HG03520 (cell line): ENCODE results near the gene CNOT6.
A peak's percentile ranks its signal among the peaks of the same experiment; 100 is the strongest.
"Not testable (repeated sequence)": the region's sequence is repeated elsewhere in the genome, so short reads cannot be mapped to it uniquely, and the experiment has no call there.

Experiments used
- ATAC-seq: cut with Tn5 transposase; IDR thresholded peaks from one replicate; pipeline ENCODE4 v1.9.1; 2021; ENCODE audit warnings: mild to moderate bottlenecking, moderate library complexity; ENCODE audit not compliant: unreplicated experiment

The CNOT6 gene

DNA sequence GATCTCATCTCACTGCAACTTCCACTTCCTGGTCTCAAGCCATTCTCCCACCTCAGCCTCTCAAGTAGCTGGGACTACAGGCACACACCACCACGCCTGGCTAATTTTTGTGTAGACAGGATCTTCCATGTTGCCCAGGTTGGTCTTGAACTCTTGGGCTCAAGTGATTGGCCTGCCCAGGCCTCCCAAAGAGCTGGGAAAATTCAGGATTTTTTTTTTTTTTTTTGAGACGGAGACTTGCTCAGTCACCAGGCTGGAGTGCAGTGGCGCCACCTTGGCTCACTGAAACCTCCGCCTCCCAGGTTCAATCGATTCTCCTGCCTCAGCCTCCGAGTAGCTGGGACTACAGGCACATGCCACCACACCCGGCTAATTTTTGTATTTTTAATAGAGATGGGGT, 21.8 kb downstream of the CNOT6 start:
- ATAC-seq: not testable (repeated sequence)

DNA sequence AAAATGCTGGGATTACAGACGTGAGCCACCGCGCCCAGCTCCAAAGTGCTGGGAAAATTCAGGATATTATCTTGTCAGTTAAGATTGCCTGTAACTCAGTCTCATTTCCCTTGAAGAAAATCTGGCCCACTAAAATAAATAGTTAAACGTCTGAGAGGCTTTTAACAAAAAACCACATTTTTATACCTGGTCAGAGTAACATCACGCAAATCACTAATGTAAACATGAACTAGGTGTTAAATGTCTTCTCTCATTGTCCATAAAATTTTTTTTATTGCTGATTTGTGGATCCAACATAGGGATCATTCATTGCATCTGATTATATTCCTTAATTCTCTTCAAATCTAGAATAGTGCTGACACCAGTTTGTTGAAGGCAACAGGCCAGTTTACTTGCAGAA, 22.3 kb downstream of the CNOT6 start:
- ATAC-seq: no peak

DNA sequence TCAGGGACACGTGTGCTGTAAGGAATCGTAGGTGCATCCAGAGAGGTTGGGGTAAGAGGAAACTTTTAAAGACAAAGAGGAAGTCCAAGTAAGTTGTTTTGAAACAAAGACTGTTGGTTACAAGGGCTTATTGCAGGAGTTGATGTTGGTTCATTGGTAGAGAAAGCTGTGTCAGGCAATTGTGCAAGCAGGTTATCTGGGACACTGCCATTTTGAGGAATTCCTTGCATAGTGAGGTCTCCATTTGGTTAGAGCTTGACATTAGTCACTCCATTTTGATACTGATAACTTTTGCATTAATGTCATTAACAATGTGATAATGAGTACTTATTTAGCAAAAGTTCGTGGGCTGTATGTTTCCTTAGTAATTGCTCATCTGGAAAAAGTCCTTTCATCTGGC, 24.9 kb downstream of the CNOT6 start:
- ATAC-seq: no peak

DNA sequence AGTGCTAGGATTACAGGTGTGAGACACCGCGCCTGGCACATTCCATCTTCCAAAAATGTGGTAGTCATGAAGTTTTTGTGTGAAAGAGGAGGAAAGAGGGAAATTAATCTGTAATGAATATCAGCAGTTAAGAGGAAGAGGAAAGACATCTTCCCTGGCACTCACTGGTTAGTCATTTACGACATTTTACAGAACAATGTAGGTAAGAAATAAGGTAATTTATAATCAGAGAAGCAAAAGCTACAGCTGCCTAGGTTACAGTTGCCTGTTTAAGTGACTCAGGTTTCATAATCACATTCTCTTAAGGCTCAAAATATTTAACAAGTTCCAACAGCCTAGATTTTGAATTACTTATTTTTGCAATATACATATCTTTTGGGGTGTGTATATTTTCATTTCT, 26.9 kb downstream of the CNOT6 start:
- ATAC-seq: no peak

DNA sequence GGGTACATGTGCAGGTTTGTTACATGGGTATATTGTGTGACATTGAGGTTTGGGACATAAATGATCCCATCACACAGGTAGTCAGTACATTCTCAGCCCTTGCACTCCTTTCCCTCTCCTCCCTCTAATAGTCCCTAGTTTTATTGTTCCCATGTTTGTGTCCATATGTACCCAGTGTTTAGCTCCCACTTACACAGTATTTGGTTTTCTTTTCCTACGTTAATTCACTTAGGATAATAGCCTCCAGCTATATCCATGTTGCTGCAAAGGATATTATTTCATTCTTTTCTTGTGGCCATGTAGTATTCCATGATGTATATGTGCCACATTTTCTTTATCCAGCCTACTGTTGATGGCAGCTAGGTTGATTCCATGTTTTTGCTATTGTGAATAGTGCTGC, 27.4 kb downstream of the CNOT6 start:
- ATAC-seq: no peak

DNA sequence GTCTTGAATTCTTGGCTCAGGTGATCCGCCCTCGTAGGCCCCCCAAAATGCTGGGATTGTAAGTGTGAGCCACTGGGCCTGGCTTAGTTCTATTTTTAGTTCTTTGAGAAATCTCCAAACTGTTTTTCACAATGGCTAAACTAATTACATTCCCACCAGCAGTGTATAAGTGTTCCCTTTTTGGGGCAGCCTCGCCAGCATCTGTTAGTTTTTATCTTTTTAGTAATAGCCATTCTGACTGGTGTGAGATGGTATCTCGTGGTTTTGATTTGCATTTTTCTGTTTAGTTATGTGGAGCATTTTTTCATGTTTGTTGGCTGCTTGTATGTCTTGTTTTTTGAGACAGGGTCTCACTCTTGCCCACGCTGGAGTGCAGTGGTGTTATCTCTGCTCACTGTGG, 28.2 kb downstream of the CNOT6 start:
- no peak for ATAC-seq

DNA sequence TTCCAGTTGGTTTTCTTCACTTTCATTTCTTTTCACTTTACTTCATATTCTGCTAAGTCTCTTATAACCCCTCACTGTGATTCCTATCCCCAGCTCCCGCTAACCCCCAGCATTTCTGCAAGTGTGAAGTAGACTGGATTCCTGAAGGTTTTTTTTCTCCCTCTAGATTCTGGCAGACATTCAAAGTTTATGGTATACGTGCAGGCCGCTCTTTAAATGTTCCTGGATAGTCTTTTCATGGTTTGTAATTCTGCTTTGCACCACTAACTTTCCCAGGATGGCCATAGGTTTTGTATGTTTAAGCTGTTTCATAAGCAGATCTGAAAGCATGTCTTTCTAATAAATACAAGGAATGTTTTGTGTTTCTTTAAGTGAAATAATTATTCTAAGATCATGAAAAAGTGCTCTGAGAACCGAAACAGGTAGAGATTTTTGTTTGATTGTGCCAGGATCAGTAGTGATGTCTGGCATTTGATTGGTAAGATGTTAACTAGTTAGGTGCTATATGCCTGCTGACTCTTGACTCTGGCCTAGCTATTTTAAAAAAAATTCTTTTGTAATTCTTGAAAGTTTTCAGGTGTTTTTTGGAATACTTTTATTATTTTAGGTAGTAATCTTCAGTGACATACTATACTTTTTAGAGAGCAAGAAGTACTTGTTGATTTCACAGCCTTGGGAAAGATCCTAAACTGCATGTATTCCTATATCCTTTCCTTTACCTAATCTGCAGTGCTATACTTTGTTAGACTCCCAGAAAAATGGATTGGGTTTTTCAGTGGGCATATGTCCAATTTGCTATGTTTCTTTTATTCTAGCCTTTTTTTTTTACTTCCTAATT, 29.7 kb downstream of the CNOT6 start:
- no peak for ATAC-seq

DNA sequence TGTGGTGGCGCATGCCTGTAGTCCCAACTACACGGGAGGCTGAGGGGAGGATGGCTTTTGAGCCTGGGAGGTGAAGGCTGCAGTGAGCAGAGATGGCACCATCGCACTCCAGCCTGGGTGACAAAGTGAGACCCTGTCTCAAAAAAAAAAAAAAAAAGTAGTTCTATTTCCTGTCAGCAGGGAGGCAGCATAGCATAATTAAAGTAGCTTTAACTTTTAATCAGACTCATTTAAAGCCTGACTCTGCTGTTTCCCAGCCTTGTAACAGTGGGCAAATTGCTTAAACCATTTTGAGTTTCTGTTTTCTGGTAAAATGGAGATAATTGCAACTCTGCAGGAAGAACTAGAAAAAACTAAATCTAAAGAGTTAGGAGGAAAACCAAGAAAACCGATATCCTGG, 31.2 kb downstream of the CNOT6 start:
- ATAC-seq: no peak

DNA sequence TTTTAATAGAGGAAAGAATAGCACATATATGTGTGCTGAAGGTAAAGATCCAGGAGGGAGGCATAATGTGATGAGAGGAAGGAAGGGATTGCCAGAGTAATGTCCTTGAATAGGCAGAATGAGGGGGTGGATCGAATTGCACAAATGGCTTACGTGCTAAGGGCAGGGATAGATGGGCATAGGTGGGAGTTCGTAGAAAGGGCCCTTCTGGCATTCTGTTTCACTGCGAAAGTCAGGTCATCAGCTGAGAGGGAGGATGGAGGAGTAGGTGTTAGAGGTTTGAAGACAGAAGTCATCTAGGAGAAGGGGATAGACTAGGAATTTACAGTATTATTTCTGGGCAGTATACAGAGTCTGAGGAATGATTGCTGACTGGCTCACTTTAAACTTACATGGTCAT, 32.1 kb downstream of the CNOT6 start:
- no peak for ATAC-seq

DNA sequence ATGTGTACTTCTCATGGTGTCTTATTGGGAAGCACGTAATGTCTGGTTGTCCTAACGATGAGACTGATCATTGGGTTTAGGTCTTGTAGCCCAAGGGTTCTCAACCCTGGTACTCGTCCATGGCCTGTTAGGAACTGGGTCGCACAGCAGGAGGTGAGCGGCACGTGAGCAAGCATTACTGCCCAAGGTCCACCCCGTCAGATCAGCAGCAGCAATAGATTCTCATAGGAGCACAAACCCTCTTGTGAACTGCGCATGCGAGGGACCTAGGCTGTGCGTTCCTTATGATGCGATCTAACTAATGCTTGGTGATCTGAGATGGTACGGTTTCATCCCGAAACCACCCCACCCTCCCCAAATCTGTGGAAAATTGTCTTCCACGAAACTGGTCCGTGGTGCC, 33.5 kb downstream of the CNOT6 start:
- ATAC-seq: no peak

DNA sequence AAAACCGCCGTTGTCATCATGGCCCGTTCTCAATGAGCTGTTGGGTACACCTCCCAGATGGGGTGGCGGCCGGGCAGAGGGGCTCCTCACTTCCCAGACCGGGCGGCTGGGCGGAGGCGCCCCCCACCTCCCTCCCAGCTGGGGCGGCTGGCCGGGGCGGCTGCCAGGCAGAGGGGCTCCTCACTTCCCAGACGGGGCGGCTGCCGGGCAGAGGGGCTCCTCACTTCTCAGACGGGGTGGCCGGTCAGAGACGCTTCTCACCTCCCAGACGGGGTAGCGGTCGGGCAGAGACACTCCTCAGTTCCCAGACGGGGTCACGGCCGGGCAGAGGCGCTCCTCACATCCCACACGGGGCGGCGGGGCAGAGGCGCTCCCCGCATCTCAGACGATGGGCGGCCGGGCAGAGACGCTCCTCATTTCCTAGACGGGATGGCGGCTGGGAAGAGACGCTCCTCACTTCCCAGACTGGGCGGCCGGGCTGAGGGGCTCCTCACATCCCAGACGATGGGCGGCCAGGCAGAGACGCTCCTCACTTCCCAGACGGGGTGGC, 36.9 kb downstream of the CNOT6 start:
- ATAC-seq: not testable (repeated sequence)

DNA sequence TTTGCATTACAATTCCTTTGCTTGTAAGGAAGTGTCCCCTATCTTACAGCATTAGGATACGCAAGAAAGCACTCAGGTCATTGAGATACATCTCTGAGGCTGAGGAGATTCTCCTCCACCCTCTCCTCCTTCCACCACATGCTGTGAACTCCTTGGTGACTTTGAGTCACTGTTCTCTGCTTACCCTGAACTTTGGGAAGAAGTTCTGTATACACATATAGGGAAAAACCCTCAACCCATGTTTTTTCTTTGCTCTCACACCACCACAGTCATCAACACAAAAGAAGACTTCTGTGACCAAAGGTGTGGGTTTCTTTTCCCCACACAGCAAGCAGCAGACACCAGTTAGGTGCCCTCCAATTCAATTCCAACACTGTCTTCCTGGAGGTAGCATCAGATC, 38.1 kb downstream of the CNOT6 start:
- no peak for ATAC-seq

DNA sequence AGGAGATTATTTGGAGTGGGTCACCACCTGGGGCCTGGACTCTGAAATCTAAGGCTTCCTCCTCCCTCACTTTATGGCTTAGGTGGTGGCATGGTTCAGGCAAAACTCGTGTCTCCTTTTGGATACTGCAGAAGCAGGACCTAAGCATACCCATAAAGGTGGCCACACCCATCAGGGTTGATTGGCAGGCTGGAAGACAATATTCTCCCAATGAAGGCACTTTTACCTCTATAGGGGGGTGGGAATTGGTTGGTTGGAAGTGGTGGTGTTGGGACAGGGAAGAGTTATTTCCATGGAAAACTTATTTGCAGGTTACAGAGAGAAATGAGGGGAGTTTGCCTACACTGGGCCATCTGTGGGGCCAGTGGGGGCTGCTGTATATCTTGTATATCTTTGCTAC, 39.7 kb downstream of the CNOT6 start:
- no peak for ATAC-seq

DNA sequence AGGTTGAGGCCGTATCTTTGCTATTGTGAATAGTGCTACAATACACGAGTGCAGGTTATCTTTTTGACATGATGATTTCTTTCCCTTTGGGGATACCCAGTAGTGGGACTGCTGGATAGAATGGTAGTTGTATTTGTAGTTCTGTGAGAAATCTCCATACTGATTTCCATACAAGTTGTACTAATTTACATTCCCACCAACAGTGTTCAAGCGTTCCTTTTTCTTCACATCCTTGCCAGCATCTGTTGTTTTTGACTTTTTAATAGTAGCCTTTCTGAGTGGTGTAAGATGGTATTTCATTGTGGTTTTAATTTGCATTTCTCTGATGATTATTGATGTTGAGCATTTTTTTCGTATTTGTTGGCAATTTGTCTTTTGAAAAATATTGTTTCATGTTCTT, 41.4 kb downstream of the CNOT6 start:
- ATAC-seq: no peak

DNA sequence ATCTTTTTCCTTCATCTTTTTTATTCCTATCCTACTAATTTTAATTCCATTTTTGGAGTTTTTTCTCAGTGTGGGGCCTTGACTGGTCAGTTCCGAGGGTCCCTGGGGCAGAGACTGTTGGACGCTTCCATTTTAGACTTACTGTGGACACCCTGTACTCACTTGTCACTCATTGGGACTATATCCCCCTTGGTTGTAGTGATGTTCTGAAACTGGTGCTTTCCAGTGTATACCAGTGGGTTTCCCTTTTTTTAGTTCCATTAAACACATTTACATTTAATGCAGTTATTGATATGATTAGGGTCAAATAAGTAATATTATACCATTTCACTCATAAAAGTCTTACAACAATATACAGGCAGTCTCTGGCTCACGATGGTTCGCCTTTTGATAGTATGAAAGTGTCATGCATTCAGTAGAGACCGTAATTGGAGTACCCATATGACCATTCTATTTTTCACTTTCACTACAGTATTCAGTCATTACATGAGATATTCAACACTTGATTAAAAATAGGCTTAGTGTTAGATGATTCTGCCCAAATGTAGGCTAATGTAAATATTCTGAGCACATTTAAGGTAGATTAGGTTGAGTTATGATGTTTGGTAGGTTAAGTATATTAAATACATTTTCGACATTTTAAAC, 46.0 kb downstream of the CNOT6 start:
- peak; percentile 95 for ATAC-seq

DNA sequence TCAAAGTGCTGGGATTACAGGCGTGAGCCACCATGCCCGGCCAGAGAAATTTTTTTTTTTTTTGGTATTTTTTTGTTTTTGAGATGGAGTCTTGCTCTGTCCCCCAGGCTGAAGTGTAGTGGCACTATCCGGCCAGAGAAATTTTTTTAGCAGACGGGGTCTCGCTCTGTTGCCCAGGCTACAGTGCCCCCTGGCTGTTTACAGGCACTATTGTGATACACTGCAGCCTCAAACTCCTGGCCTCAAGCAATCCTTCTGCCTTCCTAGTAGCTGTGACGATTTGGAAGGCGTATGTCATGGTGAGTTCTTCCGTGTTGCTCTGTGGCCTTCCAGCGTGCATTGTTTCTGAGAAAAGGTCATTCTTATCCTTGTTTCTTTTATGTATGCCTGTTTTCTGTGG, 47.5 kb downstream of the CNOT6 start:
- ATAC-seq: no peak

DNA sequence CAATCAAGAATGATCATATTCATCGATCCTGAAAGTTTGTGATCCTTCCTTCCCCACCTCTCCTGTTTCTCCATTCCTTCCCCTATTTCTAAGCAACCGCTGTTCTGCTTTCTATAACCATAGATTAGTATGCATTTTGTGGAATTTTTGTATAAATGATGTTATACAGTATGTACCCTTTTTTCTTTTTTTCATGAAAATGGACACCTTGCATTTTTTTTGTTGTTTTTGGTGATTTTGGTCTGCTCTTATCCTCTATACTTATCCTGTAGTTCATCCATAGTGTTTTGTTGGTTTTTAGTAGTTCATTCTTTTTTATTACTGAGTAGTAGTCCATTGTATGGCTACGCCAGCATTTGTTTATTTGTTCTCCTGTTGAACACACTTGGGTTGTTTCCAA, 51.1 kb downstream of the CNOT6 start:
- ATAC-seq: no peak

DNA sequence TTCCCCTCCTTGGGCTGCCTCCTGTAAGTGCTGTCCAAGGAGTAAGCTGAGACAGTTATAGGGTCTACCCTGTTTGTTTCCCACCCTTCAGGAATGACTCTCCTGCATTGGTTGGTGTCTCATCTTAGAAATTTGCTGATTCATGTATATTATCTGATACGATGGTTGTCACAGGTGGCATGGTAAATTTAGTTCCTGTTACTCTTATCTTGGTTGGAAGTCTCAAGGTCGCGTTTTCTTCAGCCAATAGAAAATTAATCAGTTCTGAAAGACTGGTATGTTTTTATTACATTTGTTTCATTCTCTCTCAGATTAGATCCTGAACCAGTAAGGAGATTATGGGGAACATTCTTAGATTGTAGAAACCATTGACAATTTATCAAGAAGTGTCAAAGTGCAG, 54.4 kb downstream of the CNOT6 start:
- no peak for ATAC-seq

DNA sequence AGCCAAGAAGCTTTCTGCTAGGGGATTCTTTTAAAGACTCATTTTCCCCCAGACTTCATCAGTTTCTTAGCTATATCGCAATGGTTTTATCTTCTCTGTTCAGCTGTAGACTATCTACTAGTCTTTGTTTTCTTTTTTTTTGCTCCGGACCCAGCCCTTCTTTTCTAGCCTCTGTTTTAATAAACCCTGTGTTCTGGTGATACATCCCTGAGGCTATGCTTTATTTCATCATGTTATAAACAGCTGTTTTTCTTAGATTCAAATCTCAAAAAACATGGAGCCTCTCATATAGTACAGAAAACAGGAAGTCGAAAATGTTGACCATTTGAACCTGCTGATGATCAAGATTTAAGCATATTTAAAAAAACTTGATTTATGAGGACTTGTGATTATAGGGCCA, 59.4 kb downstream of the CNOT6 start:
- no peak for ATAC-seq

DNA sequence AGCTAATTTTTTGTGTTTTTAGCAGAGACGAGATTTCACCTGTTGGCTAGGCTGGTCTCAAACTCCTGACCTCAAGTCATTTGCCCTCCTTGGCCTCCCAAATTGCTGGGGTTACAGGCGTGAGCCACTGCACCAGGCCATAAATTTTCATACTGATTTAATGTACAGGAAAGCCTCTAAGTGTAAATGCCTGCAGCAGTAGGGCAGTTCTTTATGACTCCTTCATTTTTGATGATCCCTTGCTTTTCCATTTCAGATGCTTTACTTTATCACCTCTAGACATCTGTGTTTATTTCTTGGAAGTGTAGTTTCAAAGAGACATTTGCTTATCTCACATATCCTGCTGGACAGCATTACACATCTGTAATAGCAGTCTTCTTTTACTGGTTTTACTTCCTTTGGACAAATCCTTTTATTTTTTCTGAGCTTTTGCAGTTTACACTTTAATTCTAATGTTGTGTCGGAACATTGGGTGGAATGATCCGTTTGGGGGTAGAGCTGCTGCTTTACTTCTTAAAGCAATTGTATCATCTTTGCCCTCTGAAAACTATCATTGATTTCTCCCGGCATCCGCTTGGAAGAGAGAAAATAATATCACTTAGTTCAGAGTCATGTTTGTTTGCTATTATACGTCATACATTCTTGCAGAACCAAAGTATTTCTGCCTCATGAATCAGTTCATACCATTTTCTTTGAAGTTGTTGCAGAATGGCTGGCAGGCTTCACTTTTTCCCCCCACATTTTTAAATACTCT, 61.2 kb downstream of the CNOT6 start:
- ATAC-seq: no peak

DNA sequence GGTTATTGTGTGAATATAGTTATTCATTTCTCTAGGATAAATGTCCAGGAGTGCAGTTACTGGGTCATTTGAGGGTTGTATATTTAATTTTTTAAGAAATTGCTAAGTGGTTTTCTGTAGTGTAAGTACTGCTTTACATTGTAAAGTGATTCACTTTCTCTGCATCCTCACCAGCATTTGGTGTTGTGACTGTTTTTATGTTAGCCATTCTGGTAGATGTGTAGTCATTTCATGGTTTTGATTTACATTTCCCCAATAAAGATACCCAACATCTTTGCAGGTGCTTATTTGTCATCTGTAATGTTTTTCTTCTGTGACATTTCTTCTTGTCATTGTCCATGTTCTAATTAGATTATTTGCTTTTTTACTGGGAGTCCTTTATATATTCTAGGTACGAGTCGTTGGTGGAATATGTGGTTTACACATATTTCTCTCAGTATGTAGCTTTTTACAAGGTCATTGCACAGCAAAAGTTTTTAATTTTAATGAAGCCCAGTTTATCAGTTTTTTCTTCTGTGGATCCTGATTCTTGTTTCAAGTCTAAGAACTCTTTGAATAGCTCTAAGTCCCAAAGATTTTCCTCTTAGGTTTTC, 63.1 kb downstream of the CNOT6 start:
- ATAC-seq: no peak
